Nephron progenitor cell (in vitro differentiated cells): ENCODE results near the gene HSFX3.
"Not testable (repeated sequence)": the region's sequence is repeated elsewhere in the genome, so short reads cannot be mapped to it uniquely, and the experiment has no call there.

ENCODE experiments used
- DNase-seq: peaks from one replicate; pipeline ENCODE4 v3.0.0; 2021
- H3K27ac Mint-ChIP-seq: 2 replicates; pipeline ENCODE4 v1.8.0; 2021; ENCODE audit warnings: mild to moderate bottlenecking, moderate library complexity, mixed read lengths
- H3K27me3 Mint-ChIP-seq: 2 replicates; pipeline ENCODE4 v1.8.0; 2021; ENCODE audit warnings: mild to moderate bottlenecking, low read depth, mixed read lengths; ENCODE audit not compliant: poor library complexity
- H3K36me3 Mint-ChIP-seq: 2 replicates; pipeline ENCODE4 v1.8.0; 2021; ENCODE audit warnings: low read depth, mixed read lengths
- H3K4me1 Mint-ChIP-seq: 2 replicates; pipeline ENCODE4 v1.8.0; 2021; ENCODE audit warnings: mixed read lengths
- H3K4me3 Mint-ChIP-seq: 2 replicates; pipeline ENCODE4 v1.8.0; 2021; ENCODE audit warnings: mild to moderate bottlenecking, moderate library complexity, mixed read lengths
- H3K9me3 Mint-ChIP-seq: 2 replicates; pipeline ENCODE4 v1.8.0; 2021; ENCODE audit warnings: mild to moderate bottlenecking, moderate library complexity, mixed read lengths
- TF ChIP-seq, protein P1 (sequence below): fragments of 200-600 bp; sonication (generic); IDR thresholded peaks from 2 replicates; pipeline ENCODE4 v1.5.0; 2021; ENCODE audit warnings: antibody characterized with exemption

Gene HSFX3

DNA sequence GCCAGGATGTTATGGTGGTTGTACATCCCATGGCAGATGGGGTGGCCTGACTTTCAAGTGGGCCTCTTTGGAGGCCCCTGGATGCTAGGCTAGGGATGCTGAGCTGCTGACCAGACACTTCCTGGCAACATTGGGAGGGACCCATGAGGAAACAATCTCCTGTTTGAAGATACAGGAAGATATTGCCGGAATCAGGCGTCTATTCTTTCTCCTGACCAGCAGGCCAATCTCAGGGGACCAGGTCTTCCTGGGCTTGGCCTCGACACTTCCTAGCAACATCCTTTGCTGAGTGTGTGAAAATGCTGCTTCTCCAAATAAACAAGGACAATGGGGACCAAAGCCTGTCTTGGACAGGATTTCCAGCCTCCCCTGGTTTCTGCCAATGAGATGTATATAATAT lies 1.9 kb downstream of the HSFX3 start:
- not testable (repeated sequence) for DNase-seq, H3K4me3 Mint-ChIP-seq, H3K36me3 Mint-ChIP-seq, H3K9me3 Mint-ChIP-seq, H3K27me3 Mint-ChIP-seq, H3K27ac Mint-ChIP-seq, H3K4me1 Mint-ChIP-seq

DNA sequence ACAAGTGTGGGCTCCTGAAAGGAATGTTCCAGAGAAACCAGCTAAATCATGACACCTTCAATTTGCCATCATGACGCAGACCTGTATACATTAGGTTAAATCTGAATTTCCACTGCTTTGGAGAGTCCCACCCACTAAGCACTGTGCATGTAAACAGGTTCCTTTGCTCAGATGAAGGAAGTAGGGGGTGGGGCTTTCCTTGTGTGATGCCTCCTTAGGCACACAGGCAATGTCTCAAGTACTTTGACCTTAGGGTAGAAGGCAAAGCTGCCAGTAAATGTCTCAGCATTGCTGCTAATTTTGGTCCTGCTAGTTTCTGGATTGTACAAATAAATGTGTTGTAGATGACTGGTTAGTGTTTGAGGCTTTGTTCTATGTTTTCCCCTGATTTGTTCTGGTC lies 2.8 kb downstream of the HSFX3 start:
- H3K36me3 Mint-ChIP-seq, H3K4me1 Mint-ChIP-seq, H3K27ac Mint-ChIP-seq: not testable (repeated sequence)

GRCh38 chrX:149545545-149546543 lies 3.9 kb downstream of the HSFX3 start:
- peaks cover 14% of the 10 kb centered on the region for H3K9me3 Mint-ChIP-seq
- TF ChIP-seq, protein P1, sequence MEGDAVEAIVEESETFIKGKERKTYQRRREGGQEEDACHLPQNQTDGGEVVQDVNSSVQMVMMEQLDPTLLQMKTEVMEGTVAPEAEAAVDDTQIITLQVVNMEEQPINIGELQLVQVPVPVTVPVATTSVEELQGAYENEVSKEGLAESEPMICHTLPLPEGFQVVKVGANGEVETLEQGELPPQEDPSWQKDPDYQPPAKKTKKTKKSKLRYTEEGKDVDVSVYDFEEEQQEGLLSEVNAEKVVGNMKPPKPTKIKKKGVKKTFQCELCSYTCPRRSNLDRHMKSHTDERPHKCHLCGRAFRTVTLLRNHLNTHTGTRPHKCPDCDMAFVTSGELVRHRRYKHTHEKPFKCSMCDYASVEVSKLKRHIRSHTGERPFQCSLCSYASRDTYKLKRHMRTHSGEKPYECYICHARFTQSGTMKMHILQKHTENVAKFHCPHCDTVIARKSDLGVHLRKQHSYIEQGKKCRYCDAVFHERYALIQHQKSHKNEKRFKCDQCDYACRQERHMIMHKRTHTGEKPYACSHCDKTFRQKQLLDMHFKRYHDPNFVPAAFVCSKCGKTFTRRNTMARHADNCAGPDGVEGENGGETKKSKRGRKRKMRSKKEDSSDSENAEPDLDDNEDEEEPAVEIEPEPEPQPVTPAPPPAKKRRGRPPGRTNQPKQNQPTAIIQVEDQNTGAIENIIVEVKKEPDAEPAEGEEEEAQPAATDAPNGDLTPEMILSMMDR: peak; percentile 15
- H3K36me3 Mint-ChIP-seq, H3K27me3 Mint-ChIP-seq, H3K4me3 Mint-ChIP-seq, H3K27ac Mint-ChIP-seq, H3K4me1 Mint-ChIP-seq: not testable (repeated sequence)
- peak; percentile 29 for DNase-seq

More for the DNA sequence above, 2.8 kb downstream of the HSFX3 start:
- not testable (repeated sequence) for H3K27me3 Mint-ChIP-seq, H3K4me3 Mint-ChIP-seq, H3K9me3 Mint-ChIP-seq, DNase-seq

DNA sequence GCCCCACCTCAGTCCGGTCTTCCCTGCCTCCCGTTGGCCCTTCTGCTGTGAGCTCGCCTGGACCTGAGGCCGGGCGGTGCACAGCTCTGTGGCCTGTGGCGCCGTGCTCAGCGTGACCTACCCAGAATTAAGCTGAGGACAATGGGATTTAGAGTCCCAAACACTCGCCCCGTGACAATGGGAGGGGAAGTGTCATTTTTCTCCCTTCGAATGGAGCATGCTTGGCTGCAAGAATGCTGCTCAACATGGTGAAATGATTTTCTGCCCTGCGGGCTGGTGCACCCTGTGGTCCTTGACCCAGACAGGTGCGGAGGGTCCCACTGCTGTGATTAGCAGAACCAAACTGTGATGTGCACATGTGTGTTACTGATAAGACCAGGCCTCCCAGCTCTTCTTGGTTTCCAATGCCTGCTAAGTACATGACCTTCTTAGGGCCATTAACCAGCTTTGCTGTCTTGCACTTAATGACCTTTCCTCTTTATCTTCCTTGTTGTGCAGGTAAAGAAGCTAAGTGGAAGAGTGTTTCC lies 8.1 kb downstream of the HSFX3 start:
- DNase-seq: no peak

DNA sequence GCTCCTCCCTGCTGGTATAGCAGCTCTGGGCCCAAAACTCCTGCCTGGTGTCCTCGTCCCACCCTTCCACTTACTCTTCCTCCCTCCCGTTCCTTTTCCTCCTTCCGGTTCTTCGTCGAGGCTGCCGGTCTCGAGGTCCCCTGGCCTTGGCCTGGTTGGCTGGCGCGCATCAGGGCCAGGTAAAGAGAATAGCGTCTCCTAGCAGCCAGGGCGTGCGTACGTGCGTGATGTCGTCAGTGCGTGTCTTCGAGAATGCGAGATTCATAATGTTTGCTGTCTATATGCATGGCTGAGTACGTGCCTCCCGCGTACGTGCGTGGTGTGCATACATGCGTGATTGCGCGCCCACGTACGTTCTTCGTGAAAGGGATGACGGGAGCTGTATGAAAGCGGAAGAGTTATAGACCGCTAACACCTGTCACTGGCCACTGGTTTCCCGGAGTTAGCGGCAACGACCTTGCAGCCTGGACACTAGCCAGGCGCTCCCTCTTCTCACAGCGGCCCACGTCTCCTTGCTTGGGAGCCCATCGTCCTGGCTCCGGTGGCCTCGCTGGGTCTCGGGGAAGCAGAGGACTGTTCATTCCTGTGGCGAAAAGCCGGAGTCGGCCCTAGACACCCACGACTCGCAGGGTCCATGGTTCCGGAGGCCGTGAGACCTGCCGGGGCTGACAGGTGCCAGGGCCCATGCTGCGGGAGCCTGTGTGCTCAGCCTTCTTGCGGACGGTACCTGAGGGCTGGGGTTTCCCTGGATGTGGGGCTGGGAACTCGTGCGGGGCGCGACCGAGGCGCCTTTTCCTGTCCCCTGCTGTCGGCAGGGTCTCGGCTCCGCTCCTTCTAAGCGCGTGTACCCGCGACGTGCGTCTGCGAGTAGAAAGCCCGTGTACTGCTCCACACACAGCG lies 8.9 kb downstream of the HSFX3 start, which contains the start of gene EOLA1:
EOLA1 (plus strand) TSS at position 392 of the 900 bp plus-strand sequence. CDS start 4,619 bp downstream, outside the sequence.
- Mint-ChIP-seq H3K4me1 (peaks cover 15% of the 10 kb centered on the region), H3K4me3 (peak within 1 kb of the TSS; percentile 89), H3K27ac (peak within 1 kb of the TSS; percentile 100), H3K36me3 (no peaks in the 10 kb centered on the region), H3K27me3 (peaks cover 3% of the 10 kb centered on the region), H3K9me3 (peaks cover 31% of the 10 kb centered on the region)
- TF ChIP-seq, protein P1: no peak
- DNase-seq: peak; percentile 26

More for the DNA sequence above, 8.1 kb downstream of the HSFX3 start:
- TF ChIP-seq, protein P1: no peak
- Mint-ChIP-seq H3K27me3 (peaks cover 3% of the 10 kb centered on the region), H3K36me3 (no peaks in the 10 kb centered on the region), H3K4me3 (peak overlapping the region; percentile 89), H3K27ac (peak overlapping the region; percentile 39), H3K4me1 (peaks cover 8% of the 10 kb centered on the region), H3K9me3 (peaks cover 28% of the 10 kb centered on the region)

- peak overlapping the region; percentile 89 for H3K4me3 Mint-ChIP-seq
- H3K36me3 Mint-ChIP-seq: no peaks in the 10 kb centered on the region
- H3K4me1 Mint-ChIP-seq: peaks cover 22% of the 10 kb centered on the region
- DNase-seq: peak; percentile 90
- H3K27ac Mint-ChIP-seq: peak overlapping the region; percentile 100
- H3K27me3 Mint-ChIP-seq: peaks cover 3% of the 10 kb centered on the region
- TF ChIP-seq, protein P1: no peak
- peaks cover 36% of the 10 kb centered on the region for H3K9me3 Mint-ChIP-seq
These were observed 9.5 kb downstream of the HSFX3 start for GRCh38 chrX:149540131-149540620.
